Right atrium auricular region (tissue), 2 donors: Measurements from ENCODE around the gene TUSC2. TPM values are rescaled to one million over a fixed set of nuclear protein-coding genes. Genes with fewer than 3 reads are reported as not detected.
A peak's percentile ranks its signal among the peaks of the same experiment; 100 is the strongest.

Experiments
- DNase-seq: peaks from one replicate; pipeline ENCODE4 v3.0.0-alpha.2; 2019; ENCODE audit warnings: low spot score
- H3K27ac ChIP-seq, 2 donors: fragments of 200-600 bp; sonication (generic); 1 replicate in 1 of 2; 2 replicates in 1 of 2; pipeline ENCODE4 v1.5.1; 2016 to 2019
- H3K27me3 ChIP-seq, 2 donors: fragments of 200-600 bp; sonication (generic); one replicate each; pipeline versions ENCODE4 v1.5.1 to v1.6.0; 2017 to 2019
- H3K36me3 ChIP-seq: fragments of 200-600 bp; sonication (generic); one replicate; pipeline ENCODE4 v1.5.1; 2016
- H3K4me1 ChIP-seq, 2 donors: fragments of 200-600 bp; sonication (generic); one replicate each; pipeline versions ENCODE4 v1.5.1 to v1.6.0; 2017 to 2019
- H3K4me3 ChIP-seq, 2 donors: fragments of 200-600 bp; sonication (generic); 1 replicate in 1 of 2; 2 replicates in 1 of 2; pipeline ENCODE4 v1.5.1; 2017 to 2019; ENCODE audit warnings: mild to moderate bottlenecking in 1 of 2, moderate library complexity in 1 of 2
- H3K9me3 ChIP-seq, 2 donors: fragments of 200-600 bp; sonication (generic); one replicate each; pipeline ENCODE4 v1.5.1; 2019
- CTCF ChIP-seq, 2 donors: fragments of 200-600 bp; sonication (generic); IDR thresholded peaks; one replicate each; pipeline ENCODE4 v1.5.1; 2019; ENCODE audit warnings: antibody characterized with exemption in 2 of 2
- total RNA-seq, 2 donors: library from RNA; depleted of rRNA; stranded (reverse); fragments of >200 nt; gene quantifications; one replicate each; pipeline ENCODE4 v1.1.0, GENCODE V29; 2016

Gene TUSC2
- total RNA-seq, 2 donors from 2014 or later: 23.4 to 29.6 TPM

GRCh38 chr3:50327129-50327528, 894 bp downstream of the TUSC2 start:
- TF ChIP-seq CTCF (IDR thresholded peaks at IDR 0.05): no peak
- H3K27me3 ChIP-seq: no peaks in the 10 kb centered on the region
- no peaks in the 10 kb centered on the region for H3K9me3 ChIP-seq
- H3K4me1 ChIP-seq: peaks cover 0 to 63% of the 10 kb centered on the region in 2 donors
- peaks cover 39% of the 10 kb centered on the region for H3K36me3 ChIP-seq
- DNase-seq: no peak
- H3K27ac ChIP-seq: peak overlapping the region in 1 of 2 donors; percentile 91
- peak overlapping the region; percentile 92 to 100 for H3K4me3 ChIP-seq

- H3K4me3 ChIP-seq: no peak overlapping the region
- peaks cover 0 to 66% of the 10 kb centered on the region in 2 donors for H3K4me1 ChIP-seq
- H3K9me3 ChIP-seq: no peaks in the 10 kb centered on the region
- DNase-seq: no peak
- no peak for TF ChIP-seq CTCF (IDR thresholded peaks at IDR 0.05)
- H3K36me3 ChIP-seq: peaks cover 29% of the 10 kb centered on the region
- H3K27ac ChIP-seq: peak overlapping the region in 1 of 2 donors; percentile 93
- no peaks in the 10 kb centered on the region for H3K27me3 ChIP-seq
Measured at GRCh38 chr3:50326182-50326541, 1.9 kb downstream of the TUSC2 start.

GRCh38 chr3:50325497-50326181, 2.4 kb downstream of the TUSC2 start:
- no peak for DNase-seq
- Histone ChIP-seq H3K27ac (peak overlapping the region in 1 of 2 donors; percentile 93), H3K27me3 (no peaks in the 10 kb centered on the region), H3K36me3 (peaks cover 24% of the 10 kb centered on the region), H3K4me3 (no peak overlapping the region), H3K4me1 (peaks cover 0 to 66% of the 10 kb centered on the region in 2 donors), H3K9me3 (no peaks in the 10 kb centered on the region)
- TF ChIP-seq CTCF (IDR thresholded peaks at IDR 0.05): no peak

- peaks cover 0 to 71% of the 10 kb centered on the region in 2 donors for H3K4me1 ChIP-seq
- H3K4me3 ChIP-seq: no peak overlapping the region
- H3K27me3 ChIP-seq: no peaks in the 10 kb centered on the region
- peaks cover 18% of the 10 kb centered on the region for H3K36me3 ChIP-seq
- TF ChIP-seq CTCF (IDR thresholded peaks at IDR 0.05): no peak
- DNase-seq: no peak
- no peaks in the 10 kb centered on the region for H3K9me3 ChIP-seq
- peak overlapping the region; percentile 93 for H3K27ac ChIP-seq
Measured at GRCh38 chr3:50325113-50325480, 2.9 kb downstream of the TUSC2 start.

- peak overlapping the region; percentile 93 for H3K27ac ChIP-seq
- H3K9me3 ChIP-seq: no peaks in the 10 kb centered on the region
- no peaks in the 10 kb centered on the region for H3K27me3 ChIP-seq
- peaks cover 0 to 77% of the 10 kb centered on the region in 2 donors for H3K4me1 ChIP-seq
- peak; percentile 80 to 91 for TF ChIP-seq CTCF (IDR thresholded peaks at IDR 0.05)
- no peak overlapping the region for H3K4me3 ChIP-seq
- peaks cover 13% of the 10 kb centered on the region for H3K36me3 ChIP-seq
- DNase-seq: peak; percentile 76
Measured at GRCh38 chr3:50324351-50325112, 3.5 kb downstream of the TUSC2 start.
